Thyroid gland (tissue), 4 donors: ENCODE results near the gene WRAP73.

Experiments
- CTCF ChIP-seq, 6 experiments: fragments of 200-600 bp in 3 of 6; fragments of 450-650 bp in 3 of 6; sonication (generic) in 3 of 6; IDR thresholded peaks; one replicate each; pipeline ENCODE4 v1.5.1; 2016 to 2019; ENCODE audit warnings: antibody characterized with exemption in 6 of 6, mild to moderate bottlenecking in 2 of 6, inconsistent platforms in 1 of 6, moderate library complexity in 1 of 6
- POLR2A ChIP-seq, 2 donors: fragments of 450-650 bp; IDR thresholded peaks; one replicate each; pipeline ENCODE4 v1.6.1; 2017; ENCODE audit warnings: antibody characterized with exemption in 2 of 2, mild to moderate bottlenecking in 2 of 2, moderate library complexity in 1 of 2

DNA sequence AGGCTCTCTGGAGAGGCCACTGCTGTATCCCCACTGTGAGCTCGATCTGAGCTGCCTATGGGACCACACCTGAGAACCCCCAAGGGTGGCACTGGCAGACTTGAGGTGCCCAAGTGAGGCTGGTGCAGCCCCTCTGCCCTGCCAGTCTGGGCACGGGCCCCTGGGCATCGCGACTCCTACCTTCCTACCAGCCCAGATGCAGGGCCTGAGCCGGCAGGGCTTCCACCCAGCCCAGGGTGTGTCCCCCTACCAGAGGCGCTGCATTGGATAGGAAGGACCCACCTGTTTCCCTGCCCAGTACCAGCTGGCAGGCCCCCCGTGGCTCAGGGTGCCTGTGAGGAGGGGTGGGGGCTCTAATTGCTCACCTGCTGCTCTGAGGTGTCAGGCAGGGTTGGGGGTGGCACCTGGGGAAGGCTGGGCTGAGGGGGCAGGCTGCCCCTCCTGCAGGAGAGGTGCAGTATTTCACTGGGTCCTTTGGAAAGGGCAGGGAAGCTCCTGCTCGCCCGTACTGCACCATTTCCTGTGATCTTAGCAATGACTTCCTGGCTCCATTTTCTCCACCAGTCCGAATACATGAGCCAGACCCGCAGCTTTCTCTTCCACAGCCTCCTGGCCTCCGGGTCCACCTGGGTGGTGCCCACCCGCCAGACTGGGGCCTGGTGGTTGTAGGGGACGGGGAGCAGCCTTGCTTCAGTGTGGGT is 14.2 kb upstream of the WRAP73 start:
- TF ChIP-seq CTCF (IDR thresholded peaks at IDR 0.05) (no peak), POLR2A (IDR thresholded peaks at IDR 0.05) (no peak)
